Measurements from ENCODE around the gene ARHGAP6. TPM values are rescaled to one million over a fixed set of nuclear protein-coding genes. Genes with fewer than 3 reads are reported as not detected.

Gene ARHGAP6
- total RNA-seq, 1 donor from 2014 or later, result 33.6 TPM

GRCh38 chrX:11209798-11210414 lies 455.8 kb downstream of the ARHGAP6 start:
- no peaks in the 10 kb centered on the region for H3K27me3 ChIP-seq
- H3K4me3 ChIP-seq, result no peak overlapping the region
- no peak overlapping the region for H3K27ac ChIP-seq
- intact Hi-C loops (cut with DNase I), result no loop called here
- H3K9me3 ChIP-seq, result no peaks in the 10 kb centered on the region
- H3K4me1 ChIP-seq, result no peaks in the 10 kb centered on the region
- no peaks in the 10 kb centered on the region for H3K36me3 ChIP-seq
- TF ChIP-seq, protein P1, sequence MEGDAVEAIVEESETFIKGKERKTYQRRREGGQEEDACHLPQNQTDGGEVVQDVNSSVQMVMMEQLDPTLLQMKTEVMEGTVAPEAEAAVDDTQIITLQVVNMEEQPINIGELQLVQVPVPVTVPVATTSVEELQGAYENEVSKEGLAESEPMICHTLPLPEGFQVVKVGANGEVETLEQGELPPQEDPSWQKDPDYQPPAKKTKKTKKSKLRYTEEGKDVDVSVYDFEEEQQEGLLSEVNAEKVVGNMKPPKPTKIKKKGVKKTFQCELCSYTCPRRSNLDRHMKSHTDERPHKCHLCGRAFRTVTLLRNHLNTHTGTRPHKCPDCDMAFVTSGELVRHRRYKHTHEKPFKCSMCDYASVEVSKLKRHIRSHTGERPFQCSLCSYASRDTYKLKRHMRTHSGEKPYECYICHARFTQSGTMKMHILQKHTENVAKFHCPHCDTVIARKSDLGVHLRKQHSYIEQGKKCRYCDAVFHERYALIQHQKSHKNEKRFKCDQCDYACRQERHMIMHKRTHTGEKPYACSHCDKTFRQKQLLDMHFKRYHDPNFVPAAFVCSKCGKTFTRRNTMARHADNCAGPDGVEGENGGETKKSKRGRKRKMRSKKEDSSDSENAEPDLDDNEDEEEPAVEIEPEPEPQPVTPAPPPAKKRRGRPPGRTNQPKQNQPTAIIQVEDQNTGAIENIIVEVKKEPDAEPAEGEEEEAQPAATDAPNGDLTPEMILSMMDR (IDR thresholded peaks at IDR 0.05), result no peak
- no peak for DNase-seq (ENCODE audit: low spot score in 2 of 2)

DNA sequence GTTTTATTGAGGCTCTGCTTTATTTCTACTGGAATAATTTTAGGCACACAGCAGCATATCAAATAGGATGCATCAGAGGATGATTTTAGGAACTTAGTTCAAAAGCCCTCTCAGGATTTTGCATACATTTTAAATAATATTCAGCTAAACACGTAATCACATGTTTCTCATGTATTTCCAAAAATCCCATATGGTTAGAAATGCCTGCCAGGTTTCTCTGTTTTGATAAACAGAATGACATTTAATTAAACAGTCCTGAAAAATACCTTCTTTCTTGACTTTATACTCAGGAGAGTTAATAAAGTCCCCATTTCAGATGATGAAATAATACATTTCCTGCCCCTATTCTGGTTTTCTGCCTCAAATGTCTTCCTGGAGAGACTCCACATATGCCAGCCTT lies 459.0 kb downstream of the ARHGAP6 start:
- TF ChIP-seq, protein P1 (IDR thresholded peaks at IDR 0.05), result no peak
- Histone ChIP-seq H3K36me3 (no peaks in the 10 kb centered on the region), H3K27ac (no peak overlapping the region), H3K9me3 (no peaks in the 10 kb centered on the region), H3K4me1 (no peaks in the 10 kb centered on the region), H3K27me3 (no peaks in the 10 kb centered on the region), H3K4me3 (no peak overlapping the region)
- DNase-seq (ENCODE audit: low spot score in 2 of 2), result no peak
- intact Hi-C loops (cut with DNase I), result no loop called here

- H3K27me3 ChIP-seq, result no peaks in the 10 kb centered on the region
- TF ChIP-seq, protein P1 (IDR thresholded peaks at IDR 0.05), result no peak
- H3K36me3 ChIP-seq, result no peaks in the 10 kb centered on the region
- no peak overlapping the region for H3K4me3 ChIP-seq
- DNase-seq (ENCODE audit: low spot score in 2 of 2), result no peak
- intact Hi-C loops (cut with DNase I), result no loop called here
- H3K9me3 ChIP-seq, result no peaks in the 10 kb centered on the region
- H3K27ac ChIP-seq, result no peak overlapping the region
- H3K4me1 ChIP-seq, result no peaks in the 10 kb centered on the region
These were observed 459.9 kb downstream of the ARHGAP6 start for GRCh38 chrX:11205796-11206195.

- Histone ChIP-seq H3K9me3 (no peaks in the 10 kb centered on the region), H3K4me1 (no peaks in the 10 kb centered on the region), H3K36me3 (no peaks in the 10 kb centered on the region), H3K27ac (no peak overlapping the region), H3K4me3 (no peak overlapping the region), H3K27me3 (no peaks in the 10 kb centered on the region)
- no peak for DNase-seq (ENCODE audit: low spot score in 2 of 2)
- TF ChIP-seq, protein P1 (IDR thresholded peaks at IDR 0.05), result no peak
- intact Hi-C loops (cut with DNase I), result no loop called here
These were observed 468.0 kb downstream of the ARHGAP6 start for GRCh38 chrX:11197671-11198070.

DNA sequence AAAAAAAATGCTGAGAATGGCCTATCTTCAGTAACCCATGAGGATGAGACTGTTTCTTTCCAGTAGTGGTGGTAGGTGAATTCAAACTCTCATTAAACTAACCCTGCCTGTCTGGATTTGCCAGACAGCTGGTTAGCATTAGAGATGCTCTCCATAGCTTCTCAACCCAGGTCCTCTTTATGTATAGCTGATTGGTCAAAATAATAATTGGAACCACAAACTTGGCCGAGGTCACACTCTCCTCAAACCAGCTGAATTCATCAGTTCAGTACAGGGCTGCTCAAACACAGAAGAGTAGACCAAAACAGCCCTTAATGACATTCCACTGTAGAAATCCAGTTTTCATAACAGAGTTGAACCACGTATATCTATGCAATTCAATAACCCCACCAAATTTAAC lies 469.2 kb downstream of the ARHGAP6 start:
- H3K27me3 ChIP-seq, result no peaks in the 10 kb centered on the region
- no peaks in the 10 kb centered on the region for H3K4me1 ChIP-seq
- no peak for DNase-seq (ENCODE audit: low spot score in 2 of 2)
- H3K9me3 ChIP-seq, result no peaks in the 10 kb centered on the region
- no peak overlapping the region for H3K4me3 ChIP-seq
- intact Hi-C loops (cut with DNase I), result no loop called here
- TF ChIP-seq, protein P1 (IDR thresholded peaks at IDR 0.05), result no peak
- no peaks in the 10 kb centered on the region for H3K36me3 ChIP-seq
- H3K27ac ChIP-seq, result no peak overlapping the region

- Histone ChIP-seq H3K9me3 (no peaks in the 10 kb centered on the region), H3K4me1 (no peaks in the 10 kb centered on the region), H3K27ac (peak overlapping the region in 1 of 2 donors; percentile 0), H3K4me3 (no peak overlapping the region), H3K36me3 (no peaks in the 10 kb centered on the region), H3K27me3 (no peaks in the 10 kb centered on the region)
- intact Hi-C loops (cut with DNase I), result no loop called here
- DNase-seq (ENCODE audit: low spot score in 2 of 2), result no peak
- TF ChIP-seq, protein P1 (IDR thresholded peaks at IDR 0.05), result no peak
These were observed 472.7 kb downstream of the ARHGAP6 start for GRCh38 chrX:11193035-11193469.

Measured in ascending aorta (tissue), 2 donors.